SK-N-SH (cell line): ENCODE results near the gene PTPRD. TPM values are rescaled to one million over a fixed set of nuclear protein-coding genes. Genes with fewer than 3 reads are reported as not detected.

Experiments used
- CTCF ChIA-PET: fragments of 300-600, 350-600 bp; formaldehyde crosslinking; extraction: SDS; loops from one replicate; lab custom pipeline; 2021; lab: Yijun Ruan, JAX
- POLR2A ChIA-PET: fragments of 350-600 bp; sonication (Branson Sonifier 250); formaldehyde crosslinking; extraction: SDS; loops from one replicate; lab custom pipeline; 2020; ENCODE audit warnings: antibody characterized with exemption, inconsistent platforms; lab: Yijun Ruan, JAX
- DNase-seq: peaks from one replicate; pipeline ENCODE4 v3.0.0; 2012
- H2AFZ ChIP-seq: fragments of 200-600 bp; sonication (generic); 2 replicates; pipeline ENCODE4 v1.8.1; 2016; ENCODE audit warnings: antibody characterized with exemption, mild to moderate bottlenecking, low read depth
- H3F3A ChIP-seq: fragments of 200-600 bp; sonication (generic); replicated peaks from 2 replicates; pipeline ENCODE3; 2016; ENCODE audit warnings: antibody characterized with exemption, mild to moderate bottlenecking; ENCODE audit not compliant: insufficient read depth
- H3K27ac ChIP-seq, 2 experiments: fragments of 200-500 bp in 1 of 2; fragments of 200-600 bp in 1 of 2; sonication (Bioruptor generic) in 1 of 2; sonication (generic), shearing (Covaris generic) in 1 of 2; 2 replicates each; pipeline versions ENCODE4 v1.5.1 to v1.6.1; 2014 to 2016; ENCODE audit warnings: low read depth in 2 of 2, inconsistent platforms in 1 of 2, low read length in 1 of 2, mild to moderate bottlenecking in 1 of 2, mixed read lengths in 1 of 2
- H3K27me3 ChIP-seq: fragments of 200-600 bp; sonication (generic), shearing (Covaris generic); 2 replicates; pipeline ENCODE4 v1.6.1; 2016; ENCODE audit warnings: mixed run types; ENCODE audit not compliant: insufficient read depth
- H3K36me3 ChIP-seq, 2 experiments: fragments of 200-500 bp in 1 of 2; fragments of 200-600 bp in 1 of 2; sonication (Bioruptor generic) in 1 of 2; sonication (generic) in 1 of 2; replicated peaks in 1 of 2; 2 replicates each; pipeline versions ENCODE3 to v1.5.1; 2014 to 2016; ENCODE audit warnings: low read length in 1 of 2, mild to moderate bottlenecking in 1 of 2; ENCODE audit not compliant: insufficient read depth in 2 of 2, control insufficient read depth in 1 of 2
- H3K4me1 ChIP-seq, 2 experiments: fragments of 200-500 bp in 1 of 2; fragments of 200-600 bp in 1 of 2; sonication (Bioruptor generic) in 1 of 2; sonication (generic), shearing (Covaris generic) in 1 of 2; 2 replicates each; pipeline versions ENCODE4 v1.5.1 to v1.6.1; 2014 to 2016; ENCODE audit warnings: low read depth in 1 of 2, low read length in 1 of 2, mixed run types in 1 of 2; ENCODE audit not compliant: insufficient read depth in 2 of 2, control insufficient read depth in 1 of 2
- H3K4me2 ChIP-seq: fragments of 200-600 bp; sonication (generic), shearing (Covaris generic); 2 replicates; pipeline ENCODE4 v1.6.1; 2017; ENCODE audit warnings: mixed run types
- H3K4me3 ChIP-seq, 2 experiments: fragments of 200-500 bp in 1 of 2; fragments of 200-600 bp in 1 of 2; sonication (Bioruptor generic) in 1 of 2; sonication (generic), shearing (Covaris generic) in 1 of 2; 2 replicates each; pipeline versions ENCODE4 v1.5.1 to v1.8.1; 2014 to 2016; ENCODE audit warnings: low read depth in 2 of 2, inconsistent platforms in 1 of 2, low read length in 1 of 2, mild to moderate bottlenecking in 1 of 2, mixed read lengths in 1 of 2, moderate library complexity in 1 of 2
- H3K79me2 ChIP-seq: fragments of 200-600 bp; sonication (generic); 2 replicates; pipeline ENCODE4 v1.8.1; 2017; ENCODE audit warnings: mild to moderate bottlenecking; ENCODE audit not compliant: insufficient read depth
- H3K9ac ChIP-seq: fragments of 200-600 bp; sonication (generic); 2 replicates; pipeline ENCODE4 v1.6.1; 2017; ENCODE audit warnings: mixed run types
- H3K9me2 ChIP-seq: fragments of 200-600 bp; sonication (generic); 2 replicates; pipeline ENCODE4 v1.6.1; 2017; ENCODE audit warnings: mixed run types
- H3K9me3 ChIP-seq: fragments of 200-600 bp; sonication (generic); 2 replicates; pipeline ENCODE4 v1.6.1; 2017; ENCODE audit warnings: mixed run types, mild to moderate bottlenecking, moderate library complexity
- H4K20me1 ChIP-seq: fragments of 200-600 bp; sonication (generic); 2 replicates; pipeline ENCODE4 v1.6.1; 2017; ENCODE audit warnings: mild to moderate bottlenecking, mixed run types; ENCODE audit not compliant: insufficient read depth
- ELF1 ChIP-seq: IDR thresholded peaks from 2 replicates; pipeline ENCODE4 v1.4.0; 2012
- FOXJ3 ChIP-seq: sonication (generic); formaldehyde crosslinking; IDR thresholded peaks from 2 replicates; pipeline ENCODE4 v1.5.1; 2020; ENCODE audit warnings: mild to moderate bottlenecking, missing genetic modification reagents
- FOXM1 ChIP-seq: IDR thresholded peaks from 2 replicates; pipeline ENCODE4 v1.4.0; 2012; ENCODE audit warnings: low read depth, mild to moderate bottlenecking
- GABPA ChIP-seq: IDR thresholded peaks from 2 replicates; pipeline ENCODE4 v1.4.0; 2012; ENCODE audit warnings: low read depth, mild to moderate bottlenecking
- IRF3 ChIP-seq: fragments of 150-350 bp; IDR thresholded peaks from 2 replicates; pipeline ENCODE4 v1.6.1; 2016; ENCODE audit warnings: mild to moderate bottlenecking, low read depth, low read length
- MAX ChIP-seq: IDR thresholded peaks from 2 replicates; pipeline ENCODE4 v1.4.0; 2012; ENCODE audit warnings: low read depth
- MEF2A ChIP-seq: IDR thresholded peaks from 2 replicates; pipeline ENCODE4 v1.4.0; 2012; ENCODE audit warnings: low read depth, borderline replicate concordance
- NRF1 ChIP-seq: IDR thresholded peaks from 2 replicates; pipeline ENCODE4 v1.6.1; 2012; ENCODE audit warnings: low read depth, mild to moderate bottlenecking, low read length
- PBX3 ChIP-seq: IDR thresholded peaks from 2 replicates; pipeline ENCODE4; 2012
- POLR2AphosphoS5 ChIP-seq: IDR thresholded peaks from 2 replicates; pipeline ENCODE4 v1.6.1; 2012; ENCODE audit warnings: low read depth, low read length
- RCOR1 ChIP-seq: fragments of 150-350 bp; IDR thresholded peaks from 2 replicates; pipeline ENCODE4 v1.6.1; 2017; ENCODE audit warnings: antibody characterized with exemption, low read length
- REST ChIP-seq: IDR thresholded peaks from 2 replicates; pipeline ENCODE4 v1.6.1; 2012; ENCODE audit warnings: mild to moderate bottlenecking, low read depth, low read length, moderate library complexity
- RFX5 ChIP-seq: IDR thresholded peaks from 2 replicates; pipeline ENCODE4 v1.6.1; 2012; ENCODE audit warnings: mild to moderate bottlenecking, improper control_type of control experiment, low read length
- RXRA ChIP-seq: IDR thresholded peaks from 2 replicates; pipeline ENCODE4 v1.4.0; 2012; ENCODE audit warnings: low read depth, mild to moderate bottlenecking, borderline replicate concordance
- SMC3 ChIP-seq: IDR thresholded peaks from 2 replicates; pipeline ENCODE4 v1.6.1; 2012; ENCODE audit warnings: low read depth, low read length, improper control_type of control experiment
- USF1 ChIP-seq: IDR thresholded peaks from 2 replicates; pipeline ENCODE4 v1.4.0; 2012; ENCODE audit warnings: low read depth, borderline replicate concordance
- USF2 ChIP-seq: fragments of 150-350 bp; IDR thresholded peaks from 2 replicates; pipeline ENCODE4 v1.6.1; 2017; ENCODE audit warnings: antibody characterized with exemption, low read length, low read depth, borderline replicate concordance
- ZBTB33 ChIP-seq: IDR thresholded peaks from 2 replicates; pipeline ENCODE4 v1.4.0; 2012; ENCODE audit warnings: low read depth, borderline replicate concordance
- WGBS: methylation state at CpG from one replicate; pipeline ENCODE4 v1.1.6; 2017; ENCODE audit warnings: low lambda C conversion rate; 5-methylcytosine and 5-hydroxymethylcytosine counted together
- polyA plus RNA-seq, 3 experiments: library from polyadenylated mRNA; depleted of rRNA; stranded (reverse); fragments of >200 nt; gene quantifications; 2 replicates each; pipeline ENCODE4 v1.2.3, GENCODE V29; 2012

Gene PTPRD
- polyA plus RNA-seq, 1 of the 3 experiments (the other 2 are of a cell fraction), result 0.15 TPM

- Histone ChIP-seq H3K79me2 (no peaks in the 10 kb centered on the region), H3K27me3 (no peaks in the 10 kb centered on the region), H3K9me2 (no peaks in the 10 kb centered on the region), H3K27ac (no peak overlapping the region), H3K9ac (no peak overlapping the region), H3K4me3 (no peak overlapping the region), H3F3A (no peaks in the 10 kb centered on the region), H3K36me3 (no peaks in the 10 kb centered on the region), H3K9me3 (no peaks in the 10 kb centered on the region), H3K4me1 (no peaks in the 10 kb centered on the region), H3K4me2 (no peak overlapping the region), H2AFZ (no peak overlapping the region), H4K20me1 (no peaks in the 10 kb centered on the region)
- WGBS, result 47% methylated on average over 14 of the region's 16 CpGs
- no peak for TF ChIP-seq RXRA
- TF ChIP-seq POLR2AphosphoS5, result no peak
- TF ChIP-seq PBX3, result no peak
- no peak for TF ChIP-seq REST
- no peak for TF ChIP-seq FOXJ3 (CRISPR knock-in tag)
- TF ChIP-seq SMC3, result no peak
- no peak for TF ChIP-seq FOXM1
- no peak for TF ChIP-seq ZBTB33
- no peak for TF ChIP-seq GABPA
- TF ChIP-seq RFX5, result no peak
- no peak for TF ChIP-seq NRF1
- no peak for TF ChIP-seq USF2
- TF ChIP-seq USF1, result no peak
- TF ChIP-seq ELF1, result no peak
- no peak for TF ChIP-seq IRF3
- TF ChIP-seq RCOR1, result no peak
- no peak for TF ChIP-seq MEF2A
- TF ChIP-seq MAX, result no peak
- POLR2A ChIA-PET, result no interaction called here
- CTCF ChIA-PET, result interaction anchor here (1.1 to 1.3 kb wide), 3 partner anchors 71 to 223 kb away, joined by 4 to 5 read pairs (median 4); no protein-coding TSS in a partner anchor
- no peak for DNase-seq
These were observed 893.3 kb downstream of the PTPRD start for GRCh38 chr9:9719373-9720112.
